GM23338 (cell line): Measurements from ENCODE around the gene EDN2.

Experiments used
- EZH2 ChIP-seq: fragments of 200-600 bp; sonication (generic); IDR thresholded peaks from one replicate; pipeline ENCODE4 v1.8.0; 2017; ENCODE audit warnings: antibody characterized with exemption, mild to moderate bottlenecking, low read depth; ENCODE audit not compliant: unreplicated experiment
- JUNB ChIP-seq: IDR thresholded peaks from one replicate; pipeline ENCODE4 v1.6.1; 2016; ENCODE audit warnings: antibody characterized with exemption; ENCODE audit not compliant: unreplicated experiment
- POLR2AphosphoS5 ChIP-seq: IDR thresholded peaks from 2 replicates; pipeline ENCODE4 v1.6.1; 2016; ENCODE audit warnings: antibody characterized with exemption, low read depth
- TF ChIP-seq, protein P1 (sequence below), 2 experiments: fragments of 200-600 bp in 1 of 2; sonication (generic) in 1 of 2; conservative IDR thresholded peaks; 2 replicates each; pipeline versions ENCODE4 v1.5.1 to v1.6.1; 2016 to 2017; ENCODE audit warnings: antibody characterized with exemption in 2 of 2, low read depth in 2 of 2, mild to moderate bottlenecking in 2 of 2, moderate library complexity in 1 of 2

DNA sequence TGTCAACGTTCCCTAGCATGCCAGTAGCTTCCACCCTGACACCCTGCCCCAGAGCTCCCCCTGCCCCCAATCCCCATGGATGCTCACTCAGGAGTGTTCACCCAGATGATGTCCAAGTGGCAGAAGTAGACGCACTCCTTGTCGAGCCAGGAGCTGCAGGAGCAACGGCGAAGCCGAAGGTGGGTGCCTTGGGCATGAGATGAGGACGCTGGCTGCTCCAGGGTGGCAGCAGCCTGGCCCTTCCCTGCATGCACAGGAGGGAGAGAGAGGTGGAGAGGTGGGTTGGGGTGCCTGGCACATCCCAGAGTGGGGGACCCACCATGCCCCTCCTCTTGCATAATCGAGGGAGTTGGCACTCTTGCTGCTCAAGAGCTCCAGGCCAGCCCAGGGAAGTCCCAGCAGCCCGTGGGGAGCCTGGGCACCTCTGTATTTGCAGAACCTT, 502 bp downstream of the EDN2 start:
- TF ChIP-seq, protein P1, sequence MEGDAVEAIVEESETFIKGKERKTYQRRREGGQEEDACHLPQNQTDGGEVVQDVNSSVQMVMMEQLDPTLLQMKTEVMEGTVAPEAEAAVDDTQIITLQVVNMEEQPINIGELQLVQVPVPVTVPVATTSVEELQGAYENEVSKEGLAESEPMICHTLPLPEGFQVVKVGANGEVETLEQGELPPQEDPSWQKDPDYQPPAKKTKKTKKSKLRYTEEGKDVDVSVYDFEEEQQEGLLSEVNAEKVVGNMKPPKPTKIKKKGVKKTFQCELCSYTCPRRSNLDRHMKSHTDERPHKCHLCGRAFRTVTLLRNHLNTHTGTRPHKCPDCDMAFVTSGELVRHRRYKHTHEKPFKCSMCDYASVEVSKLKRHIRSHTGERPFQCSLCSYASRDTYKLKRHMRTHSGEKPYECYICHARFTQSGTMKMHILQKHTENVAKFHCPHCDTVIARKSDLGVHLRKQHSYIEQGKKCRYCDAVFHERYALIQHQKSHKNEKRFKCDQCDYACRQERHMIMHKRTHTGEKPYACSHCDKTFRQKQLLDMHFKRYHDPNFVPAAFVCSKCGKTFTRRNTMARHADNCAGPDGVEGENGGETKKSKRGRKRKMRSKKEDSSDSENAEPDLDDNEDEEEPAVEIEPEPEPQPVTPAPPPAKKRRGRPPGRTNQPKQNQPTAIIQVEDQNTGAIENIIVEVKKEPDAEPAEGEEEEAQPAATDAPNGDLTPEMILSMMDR (conservative IDR thresholded peaks at IDR 0.05; ENCODE audit: low read depth in 2 of 2): no peak
- TF ChIP-seq EZH2 (no peak), JUNB (no peak), POLR2AphosphoS5 (no peak)
